ENCODE measurements around the gene OOSP4A.

DNA sequence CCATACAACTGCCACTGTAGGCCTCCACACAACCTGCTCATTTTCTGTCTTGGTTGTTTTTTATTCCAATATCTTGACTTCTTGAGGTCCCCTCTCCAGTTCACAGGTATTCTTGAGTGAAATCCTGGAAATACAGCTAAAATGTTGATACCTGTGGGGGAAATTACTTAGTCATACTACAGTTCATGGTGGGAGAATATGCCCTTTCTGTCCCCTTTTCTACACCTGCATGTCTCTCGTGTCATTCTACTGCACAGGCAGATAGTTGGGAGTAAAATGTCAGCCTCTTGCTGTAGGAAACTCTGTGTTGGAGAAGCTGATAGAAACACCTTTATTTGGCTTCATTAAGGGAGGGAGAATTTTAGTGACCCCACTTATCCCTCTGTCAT lies 4.6 kb downstream of the OOSP4A start:
- TF ChIP-seq, protein P1, sequence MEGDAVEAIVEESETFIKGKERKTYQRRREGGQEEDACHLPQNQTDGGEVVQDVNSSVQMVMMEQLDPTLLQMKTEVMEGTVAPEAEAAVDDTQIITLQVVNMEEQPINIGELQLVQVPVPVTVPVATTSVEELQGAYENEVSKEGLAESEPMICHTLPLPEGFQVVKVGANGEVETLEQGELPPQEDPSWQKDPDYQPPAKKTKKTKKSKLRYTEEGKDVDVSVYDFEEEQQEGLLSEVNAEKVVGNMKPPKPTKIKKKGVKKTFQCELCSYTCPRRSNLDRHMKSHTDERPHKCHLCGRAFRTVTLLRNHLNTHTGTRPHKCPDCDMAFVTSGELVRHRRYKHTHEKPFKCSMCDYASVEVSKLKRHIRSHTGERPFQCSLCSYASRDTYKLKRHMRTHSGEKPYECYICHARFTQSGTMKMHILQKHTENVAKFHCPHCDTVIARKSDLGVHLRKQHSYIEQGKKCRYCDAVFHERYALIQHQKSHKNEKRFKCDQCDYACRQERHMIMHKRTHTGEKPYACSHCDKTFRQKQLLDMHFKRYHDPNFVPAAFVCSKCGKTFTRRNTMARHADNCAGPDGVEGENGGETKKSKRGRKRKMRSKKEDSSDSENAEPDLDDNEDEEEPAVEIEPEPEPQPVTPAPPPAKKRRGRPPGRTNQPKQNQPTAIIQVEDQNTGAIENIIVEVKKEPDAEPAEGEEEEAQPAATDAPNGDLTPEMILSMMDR (IDR thresholded peaks at IDR 0.05) = no peak
- no peak for TF ChIP-seq POLR2A (IDR thresholded peaks at IDR 0.05)
